Bone marrow (tissue), 2 donors: ENCODE results near the gene METTL21C.
A peak's percentile ranks its signal among the peaks of the same experiment; 100 is the strongest.

Source experiments
- DNase-seq, 2 donors: peaks; one replicate each; lab custom pipeline; 2025; lab: John Stamatoyannopoulos, UW

METTL21C gene

DNA sequence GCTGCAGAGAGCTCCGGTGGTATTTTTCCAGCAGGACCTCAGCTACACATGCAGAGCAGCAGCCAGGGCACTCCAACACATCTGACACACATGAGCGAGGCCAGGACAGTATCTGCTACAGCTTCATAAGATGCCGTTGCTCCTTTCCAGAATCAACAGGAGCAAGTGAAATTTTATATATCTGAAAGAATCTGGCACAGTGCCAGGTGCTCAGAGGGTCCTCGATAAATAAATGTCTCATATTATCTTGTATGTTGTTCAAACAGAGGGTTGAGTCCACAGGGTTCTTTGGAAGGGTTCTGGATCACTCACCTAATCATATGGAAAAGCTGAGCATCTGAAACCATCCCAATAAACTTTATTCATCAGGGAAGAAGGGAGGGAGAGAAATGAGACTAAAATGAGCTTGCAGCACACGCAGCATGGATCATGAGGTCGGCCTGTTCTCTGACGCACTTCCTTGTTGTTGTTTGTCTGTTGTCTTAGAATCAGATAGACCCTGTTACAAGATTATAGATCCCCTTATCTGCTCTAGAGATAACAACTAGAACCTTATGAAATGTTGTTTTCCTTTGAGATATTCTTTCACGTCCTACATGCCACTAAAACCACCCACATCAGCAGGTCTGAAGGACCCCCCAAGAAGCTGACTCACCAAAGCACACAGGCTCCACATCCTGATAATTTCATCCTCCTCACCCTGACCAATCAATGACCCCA, 3.2 kb upstream of the METTL21C start:
- no peak for DNase-seq

- no peak for DNase-seq
Observed at GRCh38 chr13:102697264-102697663, 2.4 kb upstream of the METTL21C start.

DNA sequence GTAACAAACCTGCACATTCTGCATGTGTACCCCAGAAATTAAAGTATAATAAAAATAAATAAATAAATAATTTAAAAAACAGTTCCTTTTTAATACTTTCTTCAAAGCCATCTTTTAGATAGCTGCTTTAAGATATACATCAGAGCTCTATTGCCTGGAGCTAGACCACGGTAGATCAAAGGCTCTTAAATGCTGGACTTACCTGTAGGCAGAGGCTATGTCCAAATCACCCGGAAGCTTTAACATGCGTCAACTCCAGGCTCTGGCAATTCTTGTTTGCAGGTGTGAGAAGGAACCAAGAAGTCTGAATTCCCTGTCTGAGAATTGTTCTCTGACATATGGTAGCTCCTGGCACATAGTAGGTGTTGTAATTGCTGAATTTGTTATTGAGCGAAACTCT, 1.6 kb upstream of the METTL21C start:
- no peak for DNase-seq

GRCh38 chr13:102693776-102694175, 1.1 kb downstream of the METTL21C start:
- DNase-seq = no peak

- no peak for DNase-seq
Observed at GRCh38 chr13:102693250-102693649, 1.6 kb downstream of the METTL21C start.

- no peak for DNase-seq
Observed at GRCh38 chr13:102692491-102692826, 2.4 kb downstream of the METTL21C start.

DNA sequence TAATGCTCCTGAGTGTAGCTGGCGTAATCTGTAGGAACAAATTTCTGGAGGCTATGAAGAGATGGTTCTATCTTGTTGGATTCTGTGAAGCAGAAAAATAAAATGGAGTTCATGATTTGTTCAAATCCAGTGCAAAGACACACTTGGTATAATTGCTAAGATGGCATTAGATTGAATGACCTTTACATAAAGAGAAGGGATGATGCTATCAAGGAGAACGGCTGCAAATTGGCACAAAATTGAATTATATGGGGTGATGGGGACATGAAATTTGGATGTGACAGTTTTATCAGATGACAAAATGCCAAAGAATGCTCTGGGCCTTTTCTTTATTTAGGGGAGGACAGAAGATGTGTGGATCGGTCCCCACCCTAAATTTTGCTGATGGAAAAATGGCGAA, 4.0 kb downstream of the METTL21C start:
- DNase-seq = no peak

- no peak for DNase-seq
Observed at GRCh38 chr13:102688306-102688973, 6.4 kb downstream of the METTL21C start.

DNA sequence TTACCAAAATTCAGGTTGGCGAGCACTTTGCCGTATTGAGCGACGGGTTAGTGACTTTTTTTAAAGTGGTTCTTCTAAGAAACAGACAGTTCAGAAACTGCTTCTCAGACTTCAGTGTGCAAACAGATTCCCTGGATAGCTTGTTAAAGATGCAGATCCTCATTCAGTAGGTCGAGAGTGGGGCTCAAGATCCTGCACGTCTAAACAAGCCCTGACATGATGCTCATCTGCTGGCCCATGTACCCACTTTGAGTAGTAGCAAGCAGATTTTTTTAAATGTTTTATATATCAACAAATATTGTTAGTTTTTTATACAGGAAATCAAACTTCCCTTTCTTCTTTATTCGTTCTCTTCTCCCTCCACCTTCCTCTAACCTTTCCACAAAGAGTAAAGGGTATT, 7.3 kb downstream of the METTL21C start:
- no peak for DNase-seq

DNA sequence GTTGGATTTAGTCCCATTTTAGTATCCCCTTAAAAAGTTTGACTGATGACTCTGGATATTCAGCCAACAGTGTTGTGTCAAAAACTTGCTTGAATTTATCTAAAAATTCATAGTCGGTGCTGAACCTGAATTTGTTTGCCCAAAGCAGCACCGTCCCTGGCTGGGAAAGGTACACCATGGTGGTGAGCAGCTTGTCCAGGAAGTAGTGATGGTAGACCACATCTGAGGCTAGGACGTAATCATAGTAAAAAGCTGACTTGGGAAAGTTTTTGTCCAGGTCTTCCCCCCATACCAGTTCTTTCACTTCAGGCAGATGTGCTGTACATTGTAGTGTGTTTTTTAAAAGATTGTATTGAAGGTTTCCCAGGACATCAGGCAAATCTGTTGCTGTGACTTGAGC, 8.8 kb downstream of the METTL21C start:
- DNase-seq = no peak

GRCh38 chr13:102683637-102684036, 11.2 kb downstream of the METTL21C start:
- DNase-seq = no peak

GRCh38 chr13:102682727-102683126, 12.1 kb downstream of the METTL21C start:
- DNase-seq = no peak

DNA sequence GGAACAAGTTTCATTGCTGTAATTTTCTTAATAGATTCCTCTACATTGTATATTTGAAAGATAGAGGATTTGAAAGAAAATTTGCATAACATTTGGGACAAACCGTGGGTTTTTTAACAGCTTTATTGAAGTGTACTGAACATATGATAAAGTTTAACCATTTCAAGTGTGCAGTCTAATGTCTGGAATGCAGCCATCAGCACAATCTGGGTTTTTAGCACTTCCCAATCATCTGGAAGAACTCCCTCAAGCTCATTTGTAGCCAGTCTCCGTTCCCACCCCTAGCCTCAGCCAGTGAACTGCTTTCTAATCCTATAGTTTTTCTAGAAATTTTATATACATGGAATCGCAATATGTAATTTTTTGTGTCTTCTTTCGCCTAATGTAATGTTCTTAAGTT, 12.6 kb downstream of the METTL21C start:
- no peak for DNase-seq

DNA sequence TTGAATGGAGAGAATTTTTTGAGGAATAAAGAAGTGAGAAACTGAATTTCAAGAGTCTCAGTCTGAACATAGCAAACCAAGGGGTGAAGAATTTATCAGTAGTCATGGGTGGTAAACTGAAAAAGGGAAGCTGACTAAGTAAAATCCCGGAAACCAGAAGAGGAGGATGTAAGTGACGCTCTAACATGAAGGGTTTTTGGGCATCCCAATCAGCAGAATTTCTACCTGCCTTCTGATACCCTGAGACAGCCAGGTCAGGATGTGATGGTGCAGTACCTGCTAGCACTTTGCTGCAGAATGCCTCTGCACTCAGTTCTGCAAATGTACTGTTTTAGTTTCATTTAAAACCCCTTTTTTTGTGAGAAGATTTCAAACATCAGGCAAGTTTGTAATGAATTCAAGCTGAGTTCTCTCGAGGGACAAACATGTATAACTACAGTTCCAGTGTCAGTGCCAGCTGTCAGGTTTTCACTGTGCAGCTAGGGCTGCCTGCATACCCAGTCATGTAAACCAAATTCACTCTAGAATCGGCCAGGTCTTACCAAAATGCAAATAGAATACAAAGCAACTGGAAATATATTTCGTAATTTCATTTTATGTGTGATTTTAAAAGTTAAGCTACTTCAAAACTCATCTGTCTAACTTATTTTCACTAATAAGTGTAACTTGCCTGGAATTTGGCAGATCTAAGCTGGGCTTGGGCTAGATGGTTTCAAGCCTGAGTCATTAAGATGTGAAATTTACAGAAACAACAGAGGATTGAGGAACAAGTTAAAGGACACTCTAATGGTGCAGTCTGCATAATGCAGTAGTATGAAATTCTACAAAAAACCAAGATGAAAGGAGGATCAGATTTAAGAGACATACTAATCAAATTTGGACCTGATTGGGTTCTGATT, 13.8 kb downstream of the METTL21C start:
- DNase-seq = peak in 1 of 2 donors; percentile 68

GRCh38 chr13:102680133-102680717, 14.6 kb downstream of the METTL21C start:
- no peak for DNase-seq

DNA sequence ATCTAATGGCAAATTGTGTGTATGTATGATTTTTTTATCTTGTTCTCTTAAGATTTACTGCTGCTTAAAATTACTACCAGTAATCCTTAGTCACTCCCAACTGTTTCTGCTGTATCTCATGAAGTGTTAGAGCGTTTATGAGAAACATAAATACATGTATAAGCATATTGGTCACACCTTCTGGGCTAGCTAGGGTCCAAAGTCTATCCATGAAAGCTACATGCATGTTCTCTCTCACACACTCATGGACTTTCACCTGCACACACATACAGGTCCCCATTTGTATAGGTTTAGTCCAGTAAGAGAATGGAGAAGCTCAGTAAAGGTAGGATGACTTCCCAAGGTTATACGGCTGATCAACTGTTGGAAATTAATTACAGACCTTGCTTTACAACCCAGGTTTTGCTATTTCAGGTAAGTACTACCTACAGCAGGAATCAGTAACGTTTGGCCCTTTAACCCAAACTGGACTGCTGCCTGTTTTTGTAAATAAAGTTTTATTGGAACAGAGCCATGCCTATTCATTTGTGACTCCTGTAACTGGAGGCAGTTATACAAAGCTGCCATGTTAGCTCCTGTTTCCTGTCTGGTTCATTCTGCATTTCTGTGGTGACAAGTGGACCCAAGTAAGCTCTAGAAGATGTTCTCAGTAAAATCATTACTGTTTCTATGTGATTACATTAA, 15.3 kb downstream of the METTL21C start:
- DNase-seq = no peak

DNA sequence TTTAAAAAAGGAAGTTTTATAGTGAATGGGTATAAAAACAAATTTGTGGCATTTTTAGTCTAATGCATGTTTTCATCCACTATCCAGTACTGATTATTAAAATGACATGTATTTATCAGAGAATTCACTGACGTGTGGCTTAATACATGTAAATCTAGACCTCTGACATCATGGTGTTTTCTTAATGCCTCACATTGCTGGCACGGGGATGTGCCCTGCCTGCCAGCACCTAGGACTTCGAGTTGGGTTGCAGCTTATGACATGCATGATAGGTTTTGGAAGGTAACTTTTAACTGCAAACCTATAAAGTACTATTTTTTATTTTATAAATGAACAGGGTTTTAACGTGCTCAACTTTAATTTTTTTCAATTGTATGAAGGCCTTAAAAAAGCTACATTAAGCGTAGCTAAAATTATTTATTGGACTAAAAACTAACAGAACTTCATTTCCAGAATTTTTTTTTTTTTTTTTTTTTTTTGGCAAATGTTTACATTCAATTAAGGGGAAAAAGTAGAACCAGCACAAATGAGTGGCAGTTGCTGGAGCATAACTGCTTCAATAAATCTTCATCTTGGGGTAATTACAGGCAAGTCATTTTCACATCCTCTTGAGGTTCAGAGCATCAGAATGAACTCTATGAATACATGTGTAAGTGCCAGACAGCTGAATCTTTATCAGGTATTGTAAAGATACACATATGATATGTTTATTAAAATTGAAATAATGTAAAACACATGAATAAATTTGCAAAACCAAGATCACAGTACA, 16.3 kb downstream of the METTL21C start:
- no peak for DNase-seq

DNA sequence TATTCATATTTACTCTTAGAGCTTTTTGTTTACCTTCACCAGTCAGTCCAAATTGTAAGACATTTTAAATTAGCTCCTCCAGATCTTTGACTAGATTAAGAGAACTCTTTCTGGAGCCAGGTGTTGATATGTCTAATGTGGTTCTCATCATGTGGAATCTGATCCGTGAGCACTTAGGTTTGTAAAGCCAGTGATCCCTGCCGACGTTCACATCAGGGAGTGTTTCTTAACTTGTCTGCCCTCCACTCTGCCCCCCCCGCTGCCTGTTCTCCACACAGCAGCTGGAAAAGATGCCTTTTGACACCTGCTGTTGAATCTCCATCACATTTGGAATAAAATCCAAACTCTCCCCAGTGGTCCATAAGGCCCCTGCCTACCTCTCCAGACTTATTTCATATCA, 17.7 kb downstream of the METTL21C start:
- DNase-seq = no peak

- DNase-seq = no peak
Observed at GRCh38 chr13:102675115-102675514, 19.7 kb downstream of the METTL21C start.

DNA sequence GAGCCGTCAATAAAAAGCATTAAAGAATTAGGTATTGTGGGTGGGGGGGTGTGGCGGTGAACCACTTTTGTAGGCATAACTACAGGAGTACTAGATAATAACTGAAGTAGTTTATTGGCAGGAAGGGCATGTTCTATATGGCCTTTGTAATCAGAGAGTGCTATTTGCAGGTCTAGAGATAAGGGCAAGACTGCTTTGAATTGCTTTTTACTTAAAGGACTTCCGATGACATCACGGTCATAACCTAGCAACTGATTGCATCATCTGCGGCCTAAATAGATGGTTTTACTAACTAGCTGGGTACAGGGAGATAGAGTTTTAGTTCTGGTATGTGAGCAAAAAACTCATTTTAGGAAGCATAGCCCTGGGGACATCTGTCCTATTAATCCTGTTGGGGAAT, 24.7 kb downstream of the METTL21C start:
- no peak for DNase-seq

- no peak for DNase-seq
Observed at GRCh38 chr13:102667911-102668310, 26.9 kb downstream of the METTL21C start.
